Ovary (tissue), 9 donors: ENCODE measurements around the gene YOD1. TPM values are rescaled to one million over a fixed set of nuclear protein-coding genes. Genes with fewer than 3 reads are reported as not detected.

ENCODE experiments used
- DNase-seq, 5 donors: peaks; one replicate each; pipeline ENCODE4 v3.0.0-alpha.2; 2019 to 2020
- H3K27ac ChIP-seq, 2 donors: fragments of 200-600 bp; one replicate each; pipeline versions ENCODE4 v1.5.1 to v1.8.0; 2019 to 2022
- H3K27me3 ChIP-seq: fragments of 200-600 bp; one replicate; pipeline ENCODE4 v1.8.0; 2022
- H3K36me3 ChIP-seq: fragments of 200-600 bp; sonication (generic); one replicate; pipeline ENCODE4 v1.5.1; 2019
- H3K4me1 ChIP-seq: one replicate; pipeline ENCODE4 v1.8.1; 2013; ENCODE audit warnings: mild to moderate bottlenecking, moderate library complexity; ENCODE audit not compliant: insufficient read depth
- H3K4me3 ChIP-seq: fragments of 200-600 bp; sonication (generic); one replicate; pipeline ENCODE4 v1.5.1; 2017
- H3K9me3 ChIP-seq, 2 donors: fragments of 200-600 bp in 1 of 2; sonication (generic) in 1 of 2; one replicate each; pipeline versions ENCODE4 v1.5.1 to v1.8.1; 2013 to 2019; ENCODE audit warnings: mild to moderate bottlenecking in 1 of 2, moderate library complexity in 1 of 2
- EP300 ChIP-seq: sonication (generic); formaldehyde crosslinking; IDR thresholded peaks from one replicate; pipeline ENCODE4 v1.6.1; 2017; ENCODE audit warnings: antibody characterized with exemption
- POLR2A ChIP-seq: fragments of 450-650 bp; IDR thresholded peaks from one replicate; pipeline ENCODE4 v1.6.1; 2017; ENCODE audit warnings: antibody characterized with exemption, mild to moderate bottlenecking, moderate library complexity
- WGBS, 3 donors: extraction: QIAGEN DNeasy Blood & Tissue Kit in 1 of 3; methylation state at CpG; one replicate each; pipeline versions ENCODE4 v1.1.5 to v1.1.7; 2013 to 2017; 5-methylcytosine and 5-hydroxymethylcytosine counted together
- intact Hi-C, 4 donors: fragments of 100-400 bp; cut with DNase I; formaldehyde crosslinking; loops; one replicate each; pipeline versions ENCODE4 v1.11.0 to v1.15.1; 2022 to 2023
- polyA plus RNA-seq, 2 donors: library from polyadenylated mRNA; stranded (reverse); fragments of 200-250 nt in 1 of 2; fragments of 350-450 nt in 1 of 2; fragmentation: Illumina TruSeq in 1 of 2; extraction: RNeasy Lipid Tissue Mini Kit (QIAGEN cat#74804) in 1 of 2; gene quantifications; one replicate each; pipeline ENCODE4 v1.2.3, GENCODE V29; 2013 to 2014
- total RNA-seq, 7 donors: library from RNA; depleted of rRNA in 2 of 7; stranded (reverse); fragments of >200 nt in 2 of 7; fragmentation: NEBNext Ultra II Directional in 3 of 7; extraction: Animal tissue kit (Norgen Biotek cat#: 25700) in 3 of 7; gene quantifications; one replicate each; pipeline versions ENCODE4 v1.1.0 to v1.2.4, GENCODE V29; 2016 to 2023
- TF ChIP-seq, protein P1 (sequence below), 3 donors: fragments of 450-650 bp in 2 of 3; fragments of 200-600 bp in 1 of 3; IDR thresholded peaks; one replicate each; pipeline versions ENCODE4 v1.5.1 to v1.8.0; 2016 to 2022; ENCODE audit warnings: antibody characterized with exemption in 3 of 3, mild to moderate bottlenecking in 1 of 3
- donor health status: DM: no; HTN: no; CAD: no; lungs with moderate emphysema.
- donor health status: DM: no; HTN: no; CAD: no.
- donor health status: Bipolar disorder and iron deficiency.
- donor health status: DM: yes; HTN: yes; CAD: no.
- donor health status: DM: no; HTN: no; CAD: no.
- donor health status: DM: yes; HTN: yes; CAD: no.

The YOD1 gene
- total and polyA plus RNA-seq, 9 donors = 2.2 to 8.4 (median 6.0) TPM

DNA sequence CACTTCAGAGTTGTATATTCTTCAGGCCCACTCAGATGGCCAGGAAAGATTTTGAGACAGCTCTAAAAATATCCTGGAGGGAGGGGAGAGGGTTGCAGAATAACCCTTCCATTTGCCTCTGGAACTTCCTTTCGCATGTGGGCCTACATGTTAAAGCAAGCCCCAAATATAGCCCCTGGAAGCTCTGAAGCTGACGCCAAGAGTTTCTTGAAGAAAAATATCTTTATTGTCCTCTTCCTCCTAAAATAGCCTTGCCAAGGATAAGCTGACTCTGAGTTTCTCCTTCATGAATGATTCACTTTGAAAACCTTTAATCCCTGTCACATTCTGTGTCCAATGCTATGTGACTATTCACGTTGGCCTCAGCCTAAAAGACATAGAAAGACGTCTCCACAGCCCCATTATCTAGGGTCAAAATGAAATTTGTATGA is 24.9 kb downstream of the YOD1 start:
- Histone ChIP-seq H3K27me3 (no peaks in the 10 kb centered on the region), H3K4me3 (no peak overlapping the region), H3K27ac (peak overlapping the region in 1 of 2 donors; percentile 23), H3K9me3 (no peaks in the 10 kb centered on the region), H3K36me3 (no peaks in the 10 kb centered on the region), H3K4me1 (peaks cover 7% of the 10 kb centered on the region)
- intact Hi-C loops = no loop called here
- DNase-seq = no peak
- TF ChIP-seq POLR2A (no peak), EP300 (no peak)
- TF ChIP-seq, protein P1, sequence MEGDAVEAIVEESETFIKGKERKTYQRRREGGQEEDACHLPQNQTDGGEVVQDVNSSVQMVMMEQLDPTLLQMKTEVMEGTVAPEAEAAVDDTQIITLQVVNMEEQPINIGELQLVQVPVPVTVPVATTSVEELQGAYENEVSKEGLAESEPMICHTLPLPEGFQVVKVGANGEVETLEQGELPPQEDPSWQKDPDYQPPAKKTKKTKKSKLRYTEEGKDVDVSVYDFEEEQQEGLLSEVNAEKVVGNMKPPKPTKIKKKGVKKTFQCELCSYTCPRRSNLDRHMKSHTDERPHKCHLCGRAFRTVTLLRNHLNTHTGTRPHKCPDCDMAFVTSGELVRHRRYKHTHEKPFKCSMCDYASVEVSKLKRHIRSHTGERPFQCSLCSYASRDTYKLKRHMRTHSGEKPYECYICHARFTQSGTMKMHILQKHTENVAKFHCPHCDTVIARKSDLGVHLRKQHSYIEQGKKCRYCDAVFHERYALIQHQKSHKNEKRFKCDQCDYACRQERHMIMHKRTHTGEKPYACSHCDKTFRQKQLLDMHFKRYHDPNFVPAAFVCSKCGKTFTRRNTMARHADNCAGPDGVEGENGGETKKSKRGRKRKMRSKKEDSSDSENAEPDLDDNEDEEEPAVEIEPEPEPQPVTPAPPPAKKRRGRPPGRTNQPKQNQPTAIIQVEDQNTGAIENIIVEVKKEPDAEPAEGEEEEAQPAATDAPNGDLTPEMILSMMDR (IDR thresholded peaks at IDR 0.05) = no peak
- 40 to 53% (median 48%) methylated on average over 4 of the region's 4 CpGs for WGBS, 3 donors

DNA sequence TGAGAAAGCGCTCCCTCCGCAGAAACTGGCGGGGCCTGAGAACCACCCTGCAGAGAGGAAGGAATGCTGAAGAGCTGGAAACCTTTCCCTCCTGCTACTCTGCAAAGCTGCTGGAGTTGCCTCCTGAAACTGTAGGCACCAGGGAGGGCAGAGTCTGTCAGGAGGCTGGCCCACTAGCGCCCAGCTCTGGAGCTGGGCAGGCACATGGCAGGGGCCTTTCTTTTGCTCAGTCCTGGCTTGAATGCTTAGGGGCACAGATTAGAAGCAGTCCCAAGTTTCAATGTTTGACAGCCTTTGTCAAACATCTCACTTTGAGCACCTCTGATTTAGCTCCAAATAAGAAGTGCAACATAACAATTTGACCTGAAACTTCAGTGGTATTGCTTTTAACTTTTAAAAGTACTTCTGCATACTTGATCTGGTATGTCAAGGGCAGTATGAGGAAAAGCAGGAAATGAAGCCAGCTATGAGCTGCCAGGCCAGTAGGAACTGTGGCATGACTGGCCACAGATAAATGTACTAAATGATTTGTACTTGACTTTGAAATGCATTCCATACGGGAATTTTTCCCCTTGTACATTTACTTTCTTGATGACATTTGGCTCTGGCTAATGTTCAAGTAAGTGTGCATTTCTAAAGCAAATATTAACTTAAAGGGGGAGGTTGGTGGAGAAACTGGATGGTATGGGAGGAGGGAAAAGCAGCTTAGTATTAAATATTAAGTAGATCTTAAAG is 25.7 kb downstream of the YOD1 start:
- Histone ChIP-seq H3K4me3 (no peak overlapping the region), H3K4me1 (peaks cover 7% of the 10 kb centered on the region), H3K9me3 (no peaks in the 10 kb centered on the region), H3K27ac (peak overlapping the region in 1 of 2 donors; percentile 23), H3K36me3 (no peaks in the 10 kb centered on the region), H3K27me3 (no peaks in the 10 kb centered on the region)
- WGBS, 3 donors = 8 to 24% (median 24%) methylated on average over 5 of the region's 5 CpGs
- TF ChIP-seq POLR2A = no peak
- TF ChIP-seq, protein P1 (IDR thresholded peaks at IDR 0.05) = no peak
- TF ChIP-seq EP300 = no peak
- no peak for DNase-seq
- intact Hi-C loops = no loop called here

DNA sequence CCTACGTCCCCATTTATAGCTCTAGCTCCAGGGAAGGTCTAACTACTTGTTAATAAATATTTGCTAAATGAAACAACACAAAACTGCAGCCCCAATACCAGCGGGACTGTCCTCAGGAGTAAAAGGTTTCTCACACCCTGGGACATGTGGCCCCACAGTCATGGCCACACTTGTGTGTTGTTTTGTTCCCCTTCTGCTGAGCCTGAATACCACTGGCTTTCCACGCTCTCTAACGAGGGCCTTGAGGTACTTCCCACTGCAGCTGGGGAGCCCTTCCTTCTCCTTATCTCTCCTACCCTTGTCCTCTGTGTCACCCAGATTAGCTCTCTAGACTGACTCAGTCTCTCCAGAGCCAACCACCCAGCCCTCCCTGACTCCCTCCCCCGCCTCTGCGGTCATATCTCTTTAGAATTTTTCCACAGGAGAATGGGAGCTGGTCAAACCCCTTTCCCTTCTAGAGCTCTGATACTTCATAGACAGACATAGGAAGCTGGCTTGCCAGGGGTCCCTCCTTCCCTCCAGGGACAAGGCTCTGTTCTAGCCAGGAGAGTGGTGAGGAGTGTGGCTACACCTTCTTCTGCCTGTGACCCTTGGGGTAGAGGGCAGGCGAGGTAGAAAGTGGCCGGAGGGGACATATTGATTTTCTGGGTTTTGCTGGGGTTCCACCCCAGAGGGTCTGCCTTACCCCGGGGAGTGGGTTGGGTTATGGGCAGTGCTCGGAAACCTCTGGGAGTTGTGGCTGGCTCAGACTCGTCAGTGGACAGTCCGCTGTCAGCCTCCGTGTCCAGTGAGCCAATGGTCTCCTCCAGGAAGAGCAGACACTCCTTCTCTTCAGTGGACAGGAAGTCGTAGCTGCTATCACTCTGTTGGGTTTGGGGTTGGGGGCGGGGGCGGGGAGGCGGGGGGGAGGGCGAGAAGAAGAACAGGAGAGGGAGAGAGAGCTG is 26.5 kb downstream of the YOD1 start:
- Histone ChIP-seq H3K9me3 (no peaks in the 10 kb centered on the region), H3K4me1 (peaks cover 7% of the 10 kb centered on the region), H3K27me3 (no peaks in the 10 kb centered on the region), H3K27ac (peak overlapping the region in 1 of 2 donors; percentile 23), H3K4me3 (no peak overlapping the region), H3K36me3 (no peaks in the 10 kb centered on the region)
- TF ChIP-seq EP300 (no peak), POLR2A (no peak)
- TF ChIP-seq, protein P1 (IDR thresholded peaks at IDR 0.05) = no peak
- no peak for DNase-seq
- intact Hi-C loops = no loop called here
- 50 to 54% (median 53%) methylated on average over 18 of the region's 18 CpGs for WGBS, 3 donors

DNA sequence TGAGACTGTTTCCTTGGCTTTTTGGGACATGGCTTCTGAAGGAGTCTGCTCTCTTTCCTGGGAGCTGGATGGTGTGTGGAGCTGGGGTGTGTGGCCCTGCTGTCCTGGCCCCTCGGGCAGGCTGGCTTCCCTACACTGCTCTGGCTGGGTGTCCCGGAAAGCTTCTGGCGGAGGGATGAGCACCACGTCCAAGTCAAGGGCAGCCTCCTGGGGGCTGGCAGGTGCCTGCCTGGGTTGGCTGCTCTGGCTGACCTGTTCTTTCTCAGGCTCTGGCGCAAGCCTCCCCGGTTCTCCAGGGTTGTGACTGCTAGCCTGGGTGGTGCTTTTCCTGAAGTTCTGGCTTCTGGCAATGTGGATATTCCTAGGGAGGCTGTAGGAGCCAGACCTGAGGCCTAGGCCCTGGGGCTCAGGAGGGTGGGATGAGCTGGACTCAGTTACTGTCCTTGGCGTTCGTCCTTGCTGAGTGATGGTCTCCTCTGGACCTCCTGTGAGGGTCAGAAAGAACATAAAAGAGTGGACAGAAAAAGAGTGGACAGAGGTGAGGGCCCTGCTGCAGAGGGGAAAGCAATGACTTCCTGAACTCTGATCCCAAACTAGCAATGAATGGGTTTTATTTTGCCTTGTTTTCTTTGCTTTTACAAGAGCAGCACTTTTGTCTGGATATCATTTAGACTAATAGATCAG is 27.9 kb downstream of the YOD1 start:
- WGBS, 3 donors = 83 to 94% (median 88%) methylated on average over 8 of the region's 8 CpGs
- Histone ChIP-seq H3K4me3 (no peak overlapping the region), H3K27me3 (no peaks in the 10 kb centered on the region), H3K9me3 (no peaks in the 10 kb centered on the region), H3K27ac (no peak overlapping the region), H3K4me1 (peaks cover 7% of the 10 kb centered on the region), H3K36me3 (no peaks in the 10 kb centered on the region)
- TF ChIP-seq EP300 (no peak), POLR2A (no peak)
- TF ChIP-seq, protein P1 (IDR thresholded peaks at IDR 0.05) = no peak
- intact Hi-C loops = no loop called here
- DNase-seq = no peak
